ENCODE results near the gene DHRSX.
A peak's percentile ranks its signal among the peaks of the same experiment; 100 is the strongest.
"Not testable (repeated sequence)": the region's sequence is repeated elsewhere in the genome, so short reads cannot be mapped to it uniquely, and the experiment has no call there.

DHRSX gene

GRCh38 chrX:2267890-2268289 is 232.9 kb downstream of the DHRSX start:
- TF ChIP-seq CTCF (IDR thresholded peaks at IDR 0.05; ENCODE audit: insufficient read depth, low read length, poor library complexity, severe bottlenecking): no peak
- Histone ChIP-seq H3K4me3 (replicated peaks; ENCODE audit: low read depth, low read length) (no peak overlapping the region), H3K27me3 (replicated peaks; ENCODE audit: control insufficient read depth, insufficient read depth, low read length) (no peaks in the 10 kb centered on the region), H3K36me3 (ENCODE audit: control insufficient read depth, insufficient read depth, low read length) (peaks cover 7% of the 10 kb centered on the region)
- no peak for DNase-seq (ENCODE audit: extremely low read depth, insufficient read length)

- no peak for TF ChIP-seq CTCF (IDR thresholded peaks at IDR 0.05; ENCODE audit: insufficient read depth, low read length, poor library complexity, severe bottlenecking)
- Histone ChIP-seq H3K4me3 (replicated peaks; ENCODE audit: low read depth, low read length) (no peak overlapping the region), H3K36me3 (ENCODE audit: control insufficient read depth, insufficient read depth, low read length) (peaks cover 7% of the 10 kb centered on the region), H3K27me3 (replicated peaks; ENCODE audit: control insufficient read depth, insufficient read depth, low read length) (no peaks in the 10 kb centered on the region)
- DNase-seq (ENCODE audit: extremely low read depth, insufficient read length): no peak
These were observed 234.1 kb downstream of the DHRSX start for GRCh38 chrX:2266445-2267349.

DNA sequence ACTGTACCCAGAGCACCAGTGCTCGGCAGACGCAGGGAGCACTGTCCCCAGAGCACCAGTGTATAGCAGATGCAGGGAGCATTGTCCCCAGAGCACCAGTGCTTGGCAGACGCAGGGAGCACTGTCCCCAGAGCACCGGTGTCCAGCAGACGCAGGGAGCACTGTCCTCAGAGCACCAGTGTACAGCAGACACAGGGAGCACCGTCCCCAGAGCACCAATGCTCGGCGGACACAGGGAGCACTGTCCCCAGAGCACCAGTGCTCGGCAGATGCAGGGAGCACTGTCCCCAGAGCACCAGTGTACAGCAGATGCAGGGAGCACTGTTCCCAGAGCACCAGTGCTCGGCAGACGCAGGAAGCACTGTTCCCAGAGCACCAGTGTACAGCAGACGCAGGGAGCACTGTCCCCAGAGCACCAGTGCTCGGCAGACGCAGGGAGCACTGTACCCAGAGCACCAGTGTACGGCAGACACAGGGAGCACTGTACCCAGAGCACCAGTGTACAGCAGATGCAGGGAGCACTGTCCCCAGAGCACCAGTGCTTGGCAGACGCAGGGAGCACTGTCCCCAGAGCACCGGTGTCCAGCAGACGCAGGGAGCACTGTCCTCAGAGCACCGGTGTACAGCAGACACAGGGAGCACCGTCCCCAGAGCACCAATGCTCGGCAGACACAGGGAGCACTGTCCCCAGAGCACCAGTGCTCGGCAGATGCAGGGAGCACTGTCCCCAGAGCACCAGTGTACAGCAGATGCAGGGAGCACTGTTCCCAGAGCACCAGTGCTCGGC is 234.9 kb downstream of the DHRSX start:
- H3K4me3 ChIP-seq (replicated peaks; ENCODE audit: low read depth, low read length); DNase-seq (ENCODE audit: extremely low read depth, insufficient read length); H3K27me3 ChIP-seq (replicated peaks; ENCODE audit: control insufficient read depth, insufficient read depth, low read length); H3K36me3 ChIP-seq (ENCODE audit: control insufficient read depth, insufficient read depth, low read length): not testable (repeated sequence)

- peaks cover 7% of the 10 kb centered on the region for H3K36me3 ChIP-seq (ENCODE audit: control insufficient read depth, insufficient read depth, low read length)
- no peaks in the 10 kb centered on the region for H3K27me3 ChIP-seq (replicated peaks; ENCODE audit: control insufficient read depth, insufficient read depth, low read length)
- no peak for TF ChIP-seq CTCF (IDR thresholded peaks at IDR 0.05; ENCODE audit: insufficient read depth, low read length, poor library complexity, severe bottlenecking)
- H3K4me3 ChIP-seq (replicated peaks; ENCODE audit: low read depth, low read length): no peak overlapping the region
- DNase-seq (ENCODE audit: extremely low read depth, insufficient read length): peak; percentile 53
These were observed 236.4 kb downstream of the DHRSX start for GRCh38 chrX:2264179-2265030.

GRCh38 chrX:2263203-2263602 is 237.6 kb downstream of the DHRSX start:
- H3K36me3 ChIP-seq (ENCODE audit: control insufficient read depth, insufficient read depth, low read length): peaks cover 7% of the 10 kb centered on the region
- DNase-seq (ENCODE audit: extremely low read depth, insufficient read length): no peak
- H3K4me3 ChIP-seq (replicated peaks; ENCODE audit: low read depth, low read length): no peak overlapping the region
- H3K27me3 ChIP-seq (replicated peaks; ENCODE audit: control insufficient read depth, insufficient read depth, low read length): no peaks in the 10 kb centered on the region
- TF ChIP-seq CTCF (IDR thresholded peaks at IDR 0.05; ENCODE audit: insufficient read depth, low read length, poor library complexity, severe bottlenecking): no peak
